ENCODE results near the gene MAP2. TPM values are rescaled to one million over a fixed set of nuclear protein-coding genes. Genes with fewer than 3 reads are reported as not detected.

The MAP2 gene
- total RNA-seq, 2 experiments from 2014 or later, result 0.16 to 0.20 TPM

- intact Hi-C loops (cut with DNase I, micrococcal nuclease), result no loop called here
- Histone ChIP-seq H3K36me3 (ENCODE audit: insufficient read depth, low read length) (no peaks in the 10 kb centered on the region), H3K27ac (ENCODE audit: low read depth in 1 of 2, low read length in 2 of 2) (no peak overlapping the region), H3K4me3 (ENCODE audit: low read length) (no peak overlapping the region), H3K9me3 (ENCODE audit: control insufficient read depth in 1 of 2, insufficient read depth in 1 of 2, low read length in 2 of 2) (no peaks in the 10 kb centered on the region), H3K4me1 (ENCODE audit: insufficient read depth, low read length) (no peaks in the 10 kb centered on the region), H3K27me3 (ENCODE audit: control insufficient read depth in 1 of 2, insufficient read depth in 2 of 2, low read length in 2 of 2) (no peaks in the 10 kb centered on the region)
- Mint-ChIP-seq H3K4me1 (ENCODE audit: low read depth) (peaks cover 3% of the 10 kb centered on the region), H3K4me3 (no peak overlapping the region), H3K36me3 (ENCODE audit: low read depth) (no peaks in the 10 kb centered on the region), H3K9me3 (no peaks in the 10 kb centered on the region), H3K27ac (no peak overlapping the region), H3K27me3 (no peaks in the 10 kb centered on the region)
- DNase-seq (no peak), ATAC-seq (ENCODE audit: poor library complexity) (no peak)
- POLR2A ChIA-PET, result no interaction called here
- CTCF ChIA-PET, result no interaction called here
- TF ChIP-seq CTCF (IDR thresholded peaks at IDR 0.05), result no peak
Observed at GRCh38 chr2:209532321-209532720, 108.5 kb downstream of the MAP2 start.

- Mint-ChIP-seq H3K27me3 (no peaks in the 10 kb centered on the region), H3K9me3 (no peaks in the 10 kb centered on the region), H3K4me1 (ENCODE audit: low read depth) (no peaks in the 10 kb centered on the region), H3K36me3 (ENCODE audit: low read depth) (no peaks in the 10 kb centered on the region), H3K27ac (no peak overlapping the region), H3K4me3 (no peak overlapping the region)
- ChIA-PET CTCF (no interaction called here), POLR2A (no interaction called here)
- DNase-seq (no peak), ATAC-seq (ENCODE audit: poor library complexity) (no peak)
- H3K4me3 ChIP-seq (ENCODE audit: low read length), result no peak overlapping the region
- no peak for TF ChIP-seq CTCF (IDR thresholded peaks at IDR 0.05)
- H3K36me3 ChIP-seq (ENCODE audit: insufficient read depth, low read length), result no peaks in the 10 kb centered on the region
- H3K4me1 ChIP-seq (ENCODE audit: insufficient read depth, low read length), result no peaks in the 10 kb centered on the region
- intact Hi-C loops (cut with DNase I, micrococcal nuclease), result no loop called here
- H3K9me3 ChIP-seq (ENCODE audit: control insufficient read depth in 1 of 2, insufficient read depth in 1 of 2, low read length in 2 of 2), result no peaks in the 10 kb centered on the region
- H3K27ac ChIP-seq (ENCODE audit: low read depth in 1 of 2, low read length in 2 of 2), result no peak overlapping the region
- no peaks in the 10 kb centered on the region for H3K27me3 ChIP-seq (ENCODE audit: control insufficient read depth in 1 of 2, insufficient read depth in 2 of 2, low read length in 2 of 2)
Observed at GRCh38 chr2:209533391-209533790, 109.5 kb downstream of the MAP2 start.

GRCh38 chr2:209534228-209534627, 110.4 kb downstream of the MAP2 start:
- no peak for TF ChIP-seq CTCF (IDR thresholded peaks at IDR 0.05)
- no peaks in the 10 kb centered on the region for H3K36me3 Mint-ChIP-seq (ENCODE audit: low read depth)
- H3K27ac Mint-ChIP-seq, result no peak overlapping the region
- DNase-seq, result no peak
- POLR2A ChIA-PET, result no interaction called here
- no peak overlapping the region for H3K4me3 Mint-ChIP-seq
- no peak for ATAC-seq (ENCODE audit: poor library complexity)
- H3K27me3 Mint-ChIP-seq, result no peaks in the 10 kb centered on the region
- H3K27me3 ChIP-seq (ENCODE audit: control insufficient read depth in 1 of 2, insufficient read depth in 2 of 2, low read length in 2 of 2), result no peaks in the 10 kb centered on the region
- no peaks in the 10 kb centered on the region for H3K9me3 Mint-ChIP-seq
- no peak overlapping the region for H3K27ac ChIP-seq (ENCODE audit: low read depth in 1 of 2, low read length in 2 of 2)
- intact Hi-C loops (cut with DNase I, micrococcal nuclease), result no loop called here
- no peaks in the 10 kb centered on the region for H3K4me1 ChIP-seq (ENCODE audit: insufficient read depth, low read length)
- CTCF ChIA-PET, result no interaction called here
- no peaks in the 10 kb centered on the region for H3K36me3 ChIP-seq (ENCODE audit: insufficient read depth, low read length)
- H3K4me1 Mint-ChIP-seq (ENCODE audit: low read depth), result no peaks in the 10 kb centered on the region
- H3K4me3 ChIP-seq (ENCODE audit: low read length), result no peak overlapping the region
- H3K9me3 ChIP-seq (ENCODE audit: control insufficient read depth in 1 of 2, insufficient read depth in 1 of 2, low read length in 2 of 2), result no peaks in the 10 kb centered on the region

Data from CD4-positive, alpha-beta T cell (primary cell).